ENCODE results near the gene CRCP.
"Not testable (repeated sequence)": the region's sequence is repeated elsewhere in the genome, so short reads cannot be mapped to it uniquely, and the experiment has no call there.

The CRCP gene

DNA sequence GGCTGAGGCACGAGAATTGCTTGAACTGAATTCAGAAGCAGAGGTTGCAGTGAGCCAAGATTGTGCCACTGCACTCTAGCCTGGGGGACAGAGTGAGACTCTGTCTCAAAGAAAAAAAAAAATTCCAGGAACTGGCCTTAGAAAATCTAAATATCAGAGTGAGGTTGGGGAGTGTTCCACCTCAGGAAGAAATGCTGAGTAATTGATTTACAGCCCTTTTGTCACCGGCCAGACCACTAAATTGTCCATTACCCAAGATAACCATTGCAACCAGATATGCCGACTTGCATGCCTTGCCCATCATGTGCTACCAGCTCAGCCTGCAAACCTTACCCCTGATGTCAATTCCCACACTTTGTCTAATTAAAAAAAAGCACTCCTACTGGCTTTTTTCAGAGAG, 42.4 kb downstream of the CRCP start:
- DNase-seq = no peak

DNA sequence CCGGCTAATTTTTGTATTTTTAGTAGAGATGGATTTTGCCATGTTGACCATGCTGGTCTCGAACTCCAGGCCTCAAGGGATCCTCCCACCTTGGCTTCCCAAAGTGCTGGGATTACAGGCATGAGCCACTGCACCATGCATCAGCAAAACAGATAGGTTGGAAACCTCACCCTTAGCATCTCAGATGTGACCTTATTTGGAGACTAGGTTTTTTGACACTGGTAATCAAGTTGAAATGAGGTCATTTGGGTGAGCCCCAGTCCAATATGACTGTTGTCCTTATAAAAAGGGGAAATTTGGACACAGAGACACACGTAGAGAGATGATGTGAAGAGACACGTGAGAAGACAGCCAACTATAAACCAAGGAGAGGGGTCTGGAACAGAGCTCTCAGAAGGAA, 48.0 kb downstream of the CRCP start:
- no peak for DNase-seq

DNA sequence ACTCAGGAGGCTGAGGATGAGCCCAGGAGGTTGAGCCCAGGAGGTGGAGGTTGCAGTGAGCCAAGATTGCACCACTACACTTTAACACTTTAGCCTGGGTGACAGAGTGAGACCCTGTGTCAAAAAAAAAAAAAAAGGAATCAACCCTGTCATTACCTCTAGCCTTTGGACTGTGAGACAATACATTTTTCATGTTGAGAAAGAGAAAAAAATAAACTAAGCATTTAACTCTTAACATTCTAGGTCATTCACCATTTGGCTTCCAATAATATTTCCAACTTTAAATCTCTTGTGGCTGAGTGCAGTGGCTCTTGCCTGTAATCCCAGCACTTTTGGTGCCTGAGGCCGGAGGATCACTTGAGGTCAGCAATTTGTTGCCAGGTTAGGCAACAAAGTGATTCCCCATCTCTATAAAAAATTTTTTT, 48.6 kb downstream of the CRCP start:
- DNase-seq = no peak

DNA sequence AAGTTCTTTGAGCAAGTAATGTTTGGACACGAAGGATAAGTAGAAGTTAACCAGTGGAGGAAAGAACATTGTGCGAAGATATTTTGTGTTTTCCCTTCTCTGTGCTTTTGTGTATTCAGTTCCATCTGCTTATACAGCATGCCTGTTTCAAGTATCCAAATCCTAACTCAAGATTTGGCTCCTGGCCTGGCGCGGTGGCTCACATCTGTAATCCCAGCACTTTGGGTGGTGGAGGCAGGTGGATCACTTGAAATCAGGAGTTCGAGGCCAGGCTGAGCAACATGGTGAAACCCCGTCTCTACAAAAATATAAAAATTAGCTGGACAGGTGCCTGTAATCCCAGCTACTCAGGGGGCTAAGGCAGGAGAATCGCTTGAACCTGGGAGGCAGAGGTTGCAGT, 49.7 kb downstream of the CRCP start:
- DNase-seq = no peak

DNA sequence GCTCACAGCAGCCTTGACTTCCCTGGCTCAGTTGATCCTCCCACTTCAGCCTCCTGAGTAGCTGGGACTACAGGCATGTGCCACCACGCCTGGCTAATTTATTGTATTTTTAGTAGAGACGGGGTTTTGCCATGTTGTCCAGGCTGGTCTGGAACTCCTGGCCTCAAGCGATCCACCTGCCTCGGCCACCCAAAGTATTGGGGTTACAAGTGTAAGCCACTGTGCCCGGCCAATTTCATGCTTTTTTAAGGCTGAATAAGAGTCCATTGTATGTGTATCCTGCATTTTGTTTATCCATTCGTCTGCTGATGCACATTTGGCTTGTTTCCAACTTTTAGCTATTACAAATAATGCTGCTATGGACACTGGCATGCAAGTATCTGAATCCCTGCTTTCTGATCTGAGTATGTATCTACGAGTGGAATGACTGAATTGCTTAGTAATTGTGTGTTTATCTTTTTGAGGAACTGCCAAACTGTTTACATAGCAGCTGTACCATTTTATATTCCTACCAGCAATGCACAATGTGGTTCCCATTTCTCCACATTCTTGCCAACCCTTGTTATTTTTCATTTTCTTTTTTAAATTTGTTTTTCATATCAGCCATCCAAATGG, 53.2 kb downstream of the CRCP start:
- no peak for DNase-seq

DNA sequence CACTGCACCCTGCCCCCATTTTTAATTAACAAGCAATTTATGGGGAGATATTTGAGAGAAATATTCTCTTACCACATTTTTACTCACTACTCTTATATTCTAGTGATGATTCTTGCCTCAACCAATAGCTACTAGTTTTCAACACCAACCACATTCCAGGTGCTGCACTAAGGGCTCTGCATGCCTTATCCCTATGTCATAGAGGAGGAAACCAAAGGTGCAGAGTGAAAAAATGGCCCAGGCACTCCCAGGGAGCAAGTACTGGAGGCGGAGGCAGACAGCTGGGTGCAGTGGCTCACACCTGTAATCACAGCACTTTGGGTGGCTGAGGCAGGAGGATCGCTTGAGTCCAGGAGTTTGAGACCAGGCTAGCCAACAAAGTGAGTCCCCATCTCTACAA, 55.0 kb downstream of the CRCP start:
- no peak for DNase-seq

DNA sequence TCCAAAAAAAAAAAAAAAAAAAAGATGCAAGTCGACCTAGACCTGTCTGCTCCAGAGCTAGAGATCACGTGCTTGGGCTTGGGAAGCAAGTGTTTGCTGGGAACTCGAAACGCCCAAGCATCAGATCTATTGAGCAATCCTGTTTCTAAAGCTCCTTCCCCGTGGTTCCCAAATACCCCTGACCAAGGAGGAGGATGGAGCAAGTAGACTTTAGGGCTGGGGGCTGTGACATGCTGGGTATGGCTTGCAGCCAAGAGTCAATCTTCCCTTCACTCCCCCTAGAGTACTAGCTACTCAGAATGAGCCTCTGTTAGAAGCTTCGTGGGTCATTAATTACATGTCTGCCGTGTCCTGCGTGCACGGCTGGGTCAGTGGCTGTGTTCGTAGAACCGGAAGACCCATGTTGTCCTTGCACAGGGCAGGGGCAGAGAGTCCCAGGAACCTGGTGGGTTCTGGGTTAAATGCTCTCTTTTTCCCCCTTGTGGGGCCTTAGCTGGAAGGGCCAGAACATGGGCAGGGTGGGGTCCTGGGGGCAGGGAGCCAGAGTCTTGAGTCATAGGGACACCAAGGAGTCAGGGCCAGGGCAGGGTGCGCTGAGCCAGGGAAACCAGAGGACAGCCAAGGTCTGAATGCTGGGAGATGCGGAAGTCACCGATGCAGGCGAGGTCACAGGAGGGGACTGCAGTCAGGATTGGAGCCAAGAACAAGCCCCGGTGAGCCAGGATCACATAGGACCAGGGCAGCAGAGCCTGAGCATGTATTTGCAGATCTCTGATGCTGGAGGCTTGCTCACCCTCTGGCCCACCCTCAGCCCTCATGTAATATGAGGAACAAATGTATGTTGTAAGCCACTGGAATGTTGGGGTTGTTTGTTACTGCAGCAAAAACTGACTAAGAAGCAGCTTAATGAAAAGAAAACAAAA, 55.9 kb downstream of the CRCP start:
- DNase-seq = no peak

DNA sequence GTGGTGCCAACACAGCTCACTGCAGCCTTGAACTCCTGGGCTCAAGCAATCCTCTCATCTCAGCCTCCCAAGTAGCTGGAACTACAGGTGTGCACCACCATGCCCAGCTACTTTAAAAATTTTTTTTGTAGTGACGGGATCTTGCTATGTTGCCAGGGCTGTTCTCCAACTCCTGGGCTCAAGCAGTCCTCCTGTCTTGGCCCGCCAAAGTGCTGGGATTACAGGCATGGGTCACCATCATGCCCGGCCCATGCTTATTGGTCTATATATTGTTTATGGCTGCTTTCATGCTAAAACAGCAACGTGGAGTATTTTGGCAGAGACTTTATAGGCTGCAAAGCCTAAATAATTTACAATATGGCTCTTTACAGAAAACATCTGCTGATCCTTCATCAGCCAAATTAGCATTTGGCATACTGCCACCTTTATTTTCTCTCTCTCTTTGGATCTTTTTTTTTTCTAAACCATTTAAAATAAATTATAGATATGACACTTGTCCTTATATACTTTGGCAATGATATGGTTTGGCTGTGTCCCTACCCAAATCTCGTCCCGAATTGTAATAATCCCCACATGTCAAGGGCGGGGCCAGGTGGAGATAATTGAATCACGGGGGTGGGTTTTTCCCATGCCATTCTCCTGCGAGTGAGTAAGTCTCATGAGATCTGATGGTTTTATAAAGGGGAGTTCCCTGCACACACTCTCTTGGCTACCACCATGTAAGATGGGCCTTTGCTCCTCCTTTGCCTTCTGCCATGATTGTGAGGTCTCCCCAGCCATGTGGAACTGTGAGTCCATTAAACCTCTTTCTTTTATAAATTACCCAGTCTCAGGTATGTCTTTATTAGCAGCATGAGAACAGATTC, 58.1 kb downstream of the CRCP start:
- DNase-seq = not testable (repeated sequence)

DNA sequence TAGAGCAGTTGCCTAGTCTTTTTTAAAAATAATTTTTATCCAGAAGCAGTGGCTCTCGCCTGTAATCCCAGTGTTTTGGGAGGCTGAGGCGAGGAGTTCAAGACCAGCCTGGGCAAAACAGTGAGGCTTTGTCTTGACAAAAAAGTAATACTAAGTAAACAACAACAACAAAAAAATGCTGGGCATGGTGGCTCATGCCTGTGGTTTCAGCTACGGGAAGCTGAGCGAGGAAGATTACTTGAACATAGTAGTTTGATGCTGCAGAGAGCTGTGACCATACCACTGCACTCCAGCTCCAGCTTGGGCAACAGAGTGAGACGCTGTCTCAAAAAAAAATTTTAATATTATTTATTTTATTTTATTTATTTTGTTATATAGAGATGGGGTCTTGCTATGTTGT, 59.2 kb downstream of the CRCP start:
- no peak for DNase-seq

DNA sequence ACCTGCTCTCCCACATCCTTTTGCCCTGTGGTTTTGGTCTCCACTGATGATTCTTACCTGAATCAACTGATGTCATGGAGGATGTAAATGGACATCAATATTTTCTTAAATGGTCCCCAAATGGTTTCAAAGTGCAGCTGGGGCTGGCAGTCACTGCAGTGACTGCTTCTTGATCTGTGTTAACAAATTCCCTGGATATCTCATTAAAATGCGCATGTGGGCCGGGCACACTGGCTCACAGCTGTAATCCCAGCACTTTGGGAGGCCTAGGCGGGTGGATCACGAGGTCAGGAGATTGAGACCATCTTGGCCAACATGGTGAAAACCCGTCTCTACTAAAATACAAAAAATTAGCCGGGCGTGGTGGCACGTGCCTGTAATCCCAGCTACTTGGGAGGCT, 60.4 kb downstream of the CRCP start:
- not testable (repeated sequence) for DNase-seq

DNA sequence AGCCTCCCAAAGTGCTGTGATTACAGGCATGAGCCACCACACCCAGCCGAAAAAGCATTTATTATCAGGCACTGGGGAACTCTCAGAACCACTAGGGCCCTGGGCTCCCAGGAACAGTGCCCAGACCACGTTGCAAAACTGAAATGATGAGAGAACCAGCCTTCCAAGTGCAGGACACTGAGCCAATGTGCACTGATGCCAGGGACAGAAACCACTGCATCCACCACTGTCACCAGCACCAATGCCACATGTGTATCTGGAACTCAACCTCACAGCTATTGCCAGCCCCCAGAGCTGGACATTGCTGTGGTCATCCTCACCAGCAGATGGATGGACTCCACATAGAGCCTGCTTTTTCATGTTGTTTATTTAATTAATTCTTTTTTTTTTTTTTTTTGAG, 62.3 kb downstream of the CRCP start:
- DNase-seq = no peak

DNA sequence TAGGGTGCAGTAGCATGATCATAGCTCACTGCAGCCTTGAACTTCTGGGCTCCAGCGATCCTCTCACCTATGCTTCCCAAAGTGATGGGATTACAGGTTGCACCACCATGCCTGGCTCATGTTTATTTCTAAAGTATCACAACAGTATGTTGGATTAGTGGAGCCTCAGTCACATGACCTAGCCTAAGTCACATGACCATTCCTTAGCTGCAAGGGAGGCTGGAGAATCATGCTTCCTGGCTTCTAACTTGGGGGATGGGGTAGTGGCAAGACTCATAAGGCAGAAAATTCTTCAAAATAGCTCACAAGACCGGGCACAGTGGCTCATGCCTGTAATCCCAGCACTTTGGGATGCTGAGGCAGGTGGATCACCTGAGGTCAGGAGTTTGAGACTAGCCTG, 63.6 kb downstream of the CRCP start:
- no peak for DNase-seq

DNA sequence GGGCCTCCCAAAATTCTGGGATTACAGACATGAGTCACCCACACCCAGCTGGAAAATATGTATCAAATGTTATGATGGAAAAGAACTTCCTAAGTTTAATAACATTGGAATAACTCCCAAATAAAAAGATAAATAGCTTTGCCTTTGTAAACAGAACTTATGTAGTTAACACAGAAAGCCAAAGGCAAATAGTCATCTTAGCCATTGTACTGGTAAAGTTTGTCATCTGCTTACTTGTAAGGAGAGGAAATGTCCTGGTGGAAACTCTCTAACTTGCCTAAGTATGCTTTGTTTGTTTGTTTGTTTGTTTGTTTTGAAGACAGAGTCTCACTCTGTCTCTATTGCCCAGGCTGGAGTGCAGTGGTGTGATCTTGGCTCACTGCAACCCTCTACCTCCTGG, 66.7 kb downstream of the CRCP start:
- DNase-seq = no peak

DNA sequence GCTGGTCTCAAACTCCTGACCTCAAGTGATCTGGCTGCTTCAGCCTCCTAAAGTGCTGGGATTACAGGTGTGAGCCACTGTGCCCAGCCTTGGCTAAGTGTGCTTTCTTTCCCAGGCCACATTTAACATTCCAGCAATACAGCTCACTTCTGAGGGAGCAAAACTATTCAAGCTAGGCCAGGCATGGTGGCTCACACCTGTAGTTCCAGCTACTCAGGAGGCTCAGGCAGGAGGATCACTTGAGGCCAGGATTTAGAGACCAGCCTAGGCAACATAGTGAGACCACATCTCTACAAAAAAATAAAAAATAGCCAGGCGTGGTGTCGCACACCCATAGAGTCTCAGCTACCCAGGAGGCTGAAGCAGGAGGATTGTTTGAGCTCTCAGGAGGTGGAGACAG, 67.2 kb downstream of the CRCP start:
- no peak for DNase-seq

DNA sequence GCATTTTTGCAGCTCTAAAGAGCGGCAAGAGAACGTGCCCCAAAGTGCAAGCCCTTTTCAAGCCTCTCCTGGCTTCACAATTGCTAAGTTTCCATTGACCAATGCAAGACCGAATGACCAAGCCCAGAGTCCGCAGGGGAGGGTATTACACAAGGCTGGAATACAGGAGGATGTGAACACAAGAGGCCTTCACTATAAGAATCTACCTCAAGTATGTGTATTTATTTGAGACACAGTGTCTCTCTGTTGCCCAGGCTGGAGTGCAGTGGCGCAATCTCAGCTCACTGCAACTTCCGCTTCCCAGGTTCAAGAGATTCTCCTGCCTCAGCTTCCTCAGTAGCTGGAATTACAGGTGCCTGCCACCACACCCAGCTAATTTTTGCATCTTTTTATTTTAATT, 68.3 kb downstream of the CRCP start:
- no peak for DNase-seq

DNA sequence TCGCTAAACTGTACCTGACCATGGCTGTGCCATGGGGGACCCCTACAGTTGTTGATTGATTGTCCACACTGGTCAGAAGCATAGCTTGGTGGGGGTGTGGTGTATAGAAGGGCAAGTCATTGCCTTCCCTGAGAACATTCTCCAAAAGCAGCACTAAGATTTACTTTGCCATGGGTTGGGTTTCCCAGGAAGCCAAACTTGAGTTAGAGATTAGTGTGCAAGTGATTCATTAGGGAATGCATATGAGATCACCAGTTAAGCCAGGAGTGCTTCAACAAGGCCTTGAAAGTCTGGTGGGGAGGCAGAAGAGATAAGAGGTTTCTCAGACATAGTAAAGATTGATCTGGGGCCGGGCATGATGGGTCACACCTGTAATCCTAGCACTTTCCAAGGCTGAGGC, 69.1 kb downstream of the CRCP start:
- no peak for DNase-seq

DNA sequence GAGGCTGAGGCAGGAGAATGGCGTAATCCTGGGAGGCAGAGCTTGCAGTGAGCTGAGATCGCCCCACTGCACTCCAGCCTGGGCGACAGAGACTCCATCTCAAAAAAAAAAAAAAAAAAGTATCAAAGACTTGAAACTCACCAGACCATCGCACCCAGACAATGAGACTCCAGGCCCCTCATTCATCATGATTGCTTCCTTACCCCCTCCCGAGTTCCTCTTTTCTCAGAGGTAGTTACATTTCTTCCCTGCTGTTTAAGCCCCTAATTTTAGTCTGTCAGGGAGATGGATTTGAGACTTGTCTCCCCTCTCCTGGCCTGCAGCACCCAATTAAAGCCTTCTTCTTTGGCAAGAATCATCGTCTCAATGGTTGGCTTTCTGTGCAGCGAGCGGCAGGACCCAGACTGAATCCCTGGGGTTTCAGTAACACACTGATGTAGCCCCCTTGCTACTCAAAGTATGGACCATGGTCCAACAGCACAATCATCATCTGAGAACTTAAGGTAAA, 71.1 kb downstream of the CRCP start:
- DNase-seq = no peak

DNA sequence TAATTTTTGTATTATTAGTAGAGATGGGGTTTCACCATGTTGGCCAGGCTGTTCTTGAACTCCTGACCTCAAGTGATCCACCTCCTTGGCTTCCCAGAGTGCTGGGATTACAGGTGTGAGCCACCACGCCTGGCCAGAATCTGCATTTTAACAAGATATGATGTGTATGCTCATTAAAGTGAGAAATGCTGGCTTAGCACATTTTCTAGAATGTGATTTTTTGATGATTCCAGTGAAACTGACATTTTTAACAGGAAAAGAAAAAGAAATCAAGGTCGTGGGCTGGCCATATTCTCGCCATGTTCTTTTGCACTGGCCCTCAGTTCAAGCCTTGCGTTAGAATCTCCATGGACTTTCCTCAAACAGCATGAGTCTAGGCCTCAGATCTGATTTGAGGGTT, 72.3 kb downstream of the CRCP start:
- no peak for DNase-seq

DNA sequence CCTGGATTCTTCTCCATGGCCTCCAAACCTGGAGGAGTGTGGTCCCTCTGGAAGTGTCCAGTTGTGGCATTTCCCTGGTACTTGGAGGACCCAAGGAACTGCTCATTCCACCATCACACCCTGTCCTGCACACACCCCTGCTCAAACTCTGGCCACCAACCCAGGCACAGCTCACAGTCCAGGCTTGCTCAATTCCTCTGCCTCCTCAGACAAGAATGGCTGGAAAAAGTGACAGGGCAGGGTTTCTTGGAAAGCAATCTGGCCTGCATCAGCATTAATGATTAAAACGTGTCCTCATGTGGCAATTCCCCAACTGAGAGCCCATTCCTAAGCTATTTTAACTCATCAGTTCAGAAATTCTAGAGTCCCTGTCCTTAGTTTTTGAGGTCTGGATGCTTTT, 73.3 kb downstream of the CRCP start:
- no peak for DNase-seq

DNA sequence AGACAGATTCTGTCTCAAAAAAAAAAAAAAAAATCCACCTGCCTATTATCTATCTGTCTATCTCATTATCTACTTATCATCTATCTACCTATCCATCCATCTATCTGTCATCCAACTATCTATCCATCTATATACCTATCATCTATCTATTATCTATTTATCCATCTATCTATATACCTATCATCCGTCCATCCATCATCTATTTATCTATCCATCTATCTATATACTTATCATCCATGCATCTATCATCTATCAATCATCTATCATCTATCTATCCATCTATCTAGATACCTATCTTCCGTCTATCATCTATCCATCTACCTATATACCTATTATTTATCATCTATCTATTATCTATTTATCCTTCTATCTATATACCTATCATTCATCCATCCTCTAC, 74.0 kb downstream of the CRCP start:
- no peak for DNase-seq

DNA sequence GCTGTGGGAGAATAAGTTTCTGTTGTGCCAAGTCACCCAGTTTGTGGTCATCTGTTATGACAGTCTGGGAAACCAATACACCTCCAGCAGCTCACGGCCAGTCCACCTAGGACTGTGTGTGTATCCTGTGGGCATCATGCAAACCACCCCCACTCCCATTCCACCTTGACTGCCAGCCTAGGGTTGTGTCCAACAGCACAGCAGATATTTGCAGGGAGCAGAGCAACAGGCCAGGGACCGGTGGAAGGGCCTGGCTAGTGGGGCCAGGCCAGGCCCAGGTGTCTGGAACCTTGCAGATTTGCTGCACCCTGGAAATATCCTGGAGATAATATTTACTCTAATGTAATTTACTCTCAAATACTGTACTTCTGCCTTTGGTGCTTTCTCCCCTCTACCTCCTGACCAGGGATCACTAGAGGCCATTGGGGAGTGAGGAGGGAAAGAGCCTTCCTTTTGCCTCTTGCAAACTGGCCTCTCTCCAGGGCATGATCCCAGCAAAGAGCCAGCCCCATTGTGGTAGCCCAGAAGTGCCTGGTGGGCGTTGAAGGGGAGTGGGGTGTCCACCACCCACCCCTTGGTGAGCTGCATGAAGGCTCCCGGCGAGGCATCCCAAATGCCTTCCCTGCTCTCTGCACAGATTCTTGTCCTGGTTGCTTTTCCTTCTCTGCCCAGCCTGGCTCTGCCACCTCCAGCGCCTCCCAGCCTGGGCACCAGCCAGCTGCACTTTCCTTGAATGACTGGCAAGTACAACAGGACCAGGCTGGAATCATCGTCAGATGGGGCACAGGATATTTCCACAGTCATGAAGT, 75.3 kb downstream of the CRCP start:
- no peak for DNase-seq

DNA sequence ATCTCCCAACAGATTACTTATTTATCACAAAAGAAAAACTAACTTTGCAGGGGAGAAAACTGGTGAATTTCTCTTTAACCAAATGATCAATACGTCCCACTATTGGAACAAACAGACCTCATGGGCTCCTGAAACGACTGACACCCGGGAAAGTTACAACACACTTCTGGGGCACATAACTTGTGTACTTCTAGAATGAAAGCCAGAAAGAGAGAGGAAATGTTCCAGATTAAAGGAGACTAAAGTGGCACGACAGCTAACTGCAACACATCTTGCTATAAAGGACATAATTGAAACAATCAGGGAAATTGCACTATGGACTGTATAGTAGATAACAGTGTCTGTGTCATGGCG, 75.8 kb downstream of the CRCP start:
- DNase-seq = no peak

Data from CD4-positive, alpha-beta T cell treated with Interleukin-21 for 1 hour (primary cell).